Peyer's patch (tissue), 4 donors: Measurements from ENCODE around the gene TUBA3C. TPM values are rescaled to one million over a fixed set of nuclear protein-coding genes. Genes with fewer than 3 reads are reported as not detected.

Experiments used
- DNase-seq, 3 donors: peaks; one replicate each; pipeline ENCODE4 v3.0.0-alpha.2; 2017 to 2019
- H3K27ac ChIP-seq, 4 donors: fragments of 200-600 bp; sonication (generic); one replicate each; pipeline ENCODE4 v1.5.1; 2016 to 2019
- H3K27me3 ChIP-seq, 2 donors: fragments of 200-600 bp; sonication (generic); one replicate each; pipeline ENCODE4 v1.5.1; 2019
- H3K36me3 ChIP-seq, 3 donors: fragments of 200-600 bp; sonication (generic); one replicate each; pipeline ENCODE4 v1.5.1; 2016 to 2019
- H3K4me1 ChIP-seq, 4 donors: fragments of 200-600 bp; sonication (generic); one replicate each; pipeline ENCODE4 v1.5.1; 2016 to 2019
- H3K4me3 ChIP-seq, 4 donors: fragments of 200-600 bp; sonication (generic); 1 replicate in 3 of 4; 2 replicates in 1 of 4; pipeline ENCODE4 v1.5.1; 2016 to 2019; ENCODE audit warnings: mild to moderate bottlenecking in 1 of 4
- H3K9me3 ChIP-seq, 4 donors: fragments of 200-600 bp; sonication (generic); one replicate each; pipeline ENCODE4 v1.5.1; 2016 to 2019; ENCODE audit warnings: mild to moderate bottlenecking in 1 of 4
- POLR2A ChIP-seq, 2 donors: fragments of 450-650 bp; IDR thresholded peaks; one replicate each; pipeline ENCODE4 v1.5.1; 2017; ENCODE audit warnings: antibody characterized with exemption in 2 of 2, mild to moderate bottlenecking in 2 of 2, moderate library complexity in 2 of 2
- total RNA-seq, 4 donors: library from RNA; depleted of rRNA; stranded (reverse); fragments of >200 nt; gene quantifications; one replicate each; pipeline ENCODE4 v1.1.0, GENCODE V29; 2016
- TF ChIP-seq, protein P1 (sequence below), 6 experiments: fragments of 450-650 bp in 4 of 6; fragments of 200-600 bp in 2 of 6; sonication (generic) in 1 of 6; IDR thresholded peaks; one replicate each; pipeline ENCODE4 v1.5.1; 2017 to 2019; ENCODE audit warnings: antibody characterized with exemption in 6 of 6, mild to moderate bottlenecking in 3 of 6, moderate library complexity in 1 of 6

Gene TUBA3C
- total RNA-seq, 4 donors from 2014 or later = not detected

DNA sequence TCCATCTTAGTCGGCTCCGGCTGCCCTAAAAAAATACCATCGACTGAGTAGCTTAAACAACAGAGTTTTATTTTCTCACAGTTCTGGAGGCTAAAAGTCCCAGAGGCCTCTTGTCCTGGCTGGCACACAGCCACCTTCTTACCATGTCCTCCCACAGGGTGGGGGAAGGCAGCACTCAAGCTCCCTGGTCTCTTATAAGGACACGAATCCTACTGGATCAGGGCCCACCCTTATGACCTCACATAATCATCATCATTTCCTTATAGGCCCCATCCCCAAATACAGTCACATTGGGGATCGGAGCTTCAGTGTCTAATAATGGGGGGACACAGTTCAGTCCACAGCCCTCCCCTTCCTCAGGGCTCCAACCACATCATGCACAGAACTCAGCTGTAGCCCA is 2.6 kb upstream of the TUBA3C start:
- H3K27ac ChIP-seq = no peak overlapping the region
- H3K9me3 ChIP-seq = peaks cover 0 to 12% (median 0%) of the 10 kb centered on the region in 4 donors
- DNase-seq = no peak
- no peaks in the 10 kb centered on the region for H3K36me3 ChIP-seq
- H3K27me3 ChIP-seq = no peaks in the 10 kb centered on the region
- no peaks in the 10 kb centered on the region for H3K4me1 ChIP-seq
- TF ChIP-seq, protein P1, sequence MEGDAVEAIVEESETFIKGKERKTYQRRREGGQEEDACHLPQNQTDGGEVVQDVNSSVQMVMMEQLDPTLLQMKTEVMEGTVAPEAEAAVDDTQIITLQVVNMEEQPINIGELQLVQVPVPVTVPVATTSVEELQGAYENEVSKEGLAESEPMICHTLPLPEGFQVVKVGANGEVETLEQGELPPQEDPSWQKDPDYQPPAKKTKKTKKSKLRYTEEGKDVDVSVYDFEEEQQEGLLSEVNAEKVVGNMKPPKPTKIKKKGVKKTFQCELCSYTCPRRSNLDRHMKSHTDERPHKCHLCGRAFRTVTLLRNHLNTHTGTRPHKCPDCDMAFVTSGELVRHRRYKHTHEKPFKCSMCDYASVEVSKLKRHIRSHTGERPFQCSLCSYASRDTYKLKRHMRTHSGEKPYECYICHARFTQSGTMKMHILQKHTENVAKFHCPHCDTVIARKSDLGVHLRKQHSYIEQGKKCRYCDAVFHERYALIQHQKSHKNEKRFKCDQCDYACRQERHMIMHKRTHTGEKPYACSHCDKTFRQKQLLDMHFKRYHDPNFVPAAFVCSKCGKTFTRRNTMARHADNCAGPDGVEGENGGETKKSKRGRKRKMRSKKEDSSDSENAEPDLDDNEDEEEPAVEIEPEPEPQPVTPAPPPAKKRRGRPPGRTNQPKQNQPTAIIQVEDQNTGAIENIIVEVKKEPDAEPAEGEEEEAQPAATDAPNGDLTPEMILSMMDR (IDR thresholded peaks at IDR 0.05) = no peak
- TF ChIP-seq POLR2A (IDR thresholded peaks at IDR 0.05) = no peak
- no peak overlapping the region for H3K4me3 ChIP-seq

DNA sequence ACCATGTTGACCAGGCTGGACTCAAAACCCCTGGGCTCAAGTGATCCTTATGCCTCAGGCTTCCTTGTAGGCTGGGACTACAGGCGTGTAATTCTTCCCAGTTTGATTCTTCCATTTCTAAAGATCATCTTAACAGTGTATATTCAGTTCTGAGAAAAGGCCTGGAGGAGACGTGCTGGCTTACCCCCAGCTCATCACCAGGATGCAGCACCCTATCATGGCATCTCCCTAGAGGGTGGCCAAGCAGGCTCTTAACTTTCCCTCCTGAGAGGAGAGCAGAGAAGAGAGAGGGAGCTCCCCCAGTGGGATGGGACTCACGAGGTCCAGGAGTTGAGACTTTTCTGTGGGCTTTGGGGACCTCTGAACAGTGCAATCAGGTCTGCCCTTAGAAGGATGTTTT is 2.1 kb upstream of the TUBA3C start:
- Histone ChIP-seq H3K27ac (no peak overlapping the region), H3K36me3 (no peaks in the 10 kb centered on the region), H3K4me1 (no peaks in the 10 kb centered on the region), H3K27me3 (no peaks in the 10 kb centered on the region), H3K9me3 (peaks cover 0 to 12% (median 0%) of the 10 kb centered on the region in 4 donors), H3K4me3 (no peak overlapping the region)
- DNase-seq = no peak
- TF ChIP-seq POLR2A (IDR thresholded peaks at IDR 0.05) = no peak
- TF ChIP-seq, protein P1 (IDR thresholded peaks at IDR 0.05) = no peak

- no peak for DNase-seq
Observed at GRCh38 chr13:19182536-19182935, 912 bp upstream of the TUBA3C start.

GRCh38 chr13:19181021-19181620 is 503 bp downstream of the TUBA3C start:
- no peak overlapping the region for H3K4me3 ChIP-seq
- peaks cover 0 to 12% (median 0%) of the 10 kb centered on the region in 4 donors for H3K9me3 ChIP-seq
- H3K4me1 ChIP-seq = no peaks in the 10 kb centered on the region
- peak in 1 of 3 donors; percentile 18 for DNase-seq
- TF ChIP-seq, protein P1 (IDR thresholded peaks at IDR 0.05) = no peak
- TF ChIP-seq POLR2A (IDR thresholded peaks at IDR 0.05) = no peak
- H3K27me3 ChIP-seq = no peaks in the 10 kb centered on the region
- H3K36me3 ChIP-seq = no peaks in the 10 kb centered on the region
- H3K27ac ChIP-seq = no peak overlapping the region

More at GRCh38 chr13:19182536-19182935, 912 bp upstream of the TUBA3C start:
- Histone ChIP-seq H3K36me3 (no peaks in the 10 kb centered on the region), H3K27ac (no peak overlapping the region), H3K9me3 (peaks cover 0 to 12% (median 0%) of the 10 kb centered on the region in 4 donors), H3K4me1 (no peaks in the 10 kb centered on the region), H3K27me3 (no peaks in the 10 kb centered on the region), H3K4me3 (no peak overlapping the region)
- TF ChIP-seq, protein P1 (IDR thresholded peaks at IDR 0.05) = no peak
- TF ChIP-seq POLR2A (IDR thresholded peaks at IDR 0.05) = no peak

DNA sequence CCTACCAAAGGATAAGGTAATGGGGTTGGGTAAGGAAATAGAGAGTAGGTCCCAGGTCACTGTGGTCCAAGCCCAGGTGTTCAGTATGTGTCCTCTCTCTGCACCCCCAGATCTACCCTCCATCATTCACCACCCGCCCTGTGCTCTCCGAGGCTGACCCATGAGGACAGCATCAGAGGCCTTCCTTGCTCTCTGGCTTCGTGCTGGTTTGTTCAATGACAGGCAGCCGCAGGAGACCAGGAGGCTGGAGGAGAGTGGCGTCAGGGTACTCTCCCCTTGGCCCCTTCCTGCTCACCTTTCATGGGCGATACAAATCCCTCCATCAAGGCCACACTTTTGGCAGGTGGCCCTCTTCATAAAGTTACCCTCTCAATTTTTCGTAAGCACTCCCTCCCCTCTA is 1.7 kb downstream of the TUBA3C start:
- DNase-seq = peak in 1 of 3 donors; percentile 29
- Histone ChIP-seq H3K4me1 (no peaks in the 10 kb centered on the region), H3K27ac (no peak overlapping the region), H3K4me3 (no peak overlapping the region), H3K27me3 (no peaks in the 10 kb centered on the region), H3K36me3 (no peaks in the 10 kb centered on the region), H3K9me3 (peaks cover 0 to 12% (median 0%) of the 10 kb centered on the region in 4 donors)
- TF ChIP-seq POLR2A (IDR thresholded peaks at IDR 0.05) = no peak
- TF ChIP-seq, protein P1 (IDR thresholded peaks at IDR 0.05) = no peak
